Thyroid gland (tissue), 4 donors: ENCODE measurements around the gene LMO7.

Source experiments
- CTCF ChIP-seq, 6 experiments: fragments of 200-600 bp in 3 of 6; fragments of 450-650 bp in 3 of 6; sonication (generic) in 3 of 6; IDR thresholded peaks; one replicate each; pipeline ENCODE4 v1.5.1; 2016 to 2019; ENCODE audit warnings: antibody characterized with exemption in 6 of 6, mild to moderate bottlenecking in 2 of 6, inconsistent platforms in 1 of 6, moderate library complexity in 1 of 6
- POLR2A ChIP-seq, 2 donors: fragments of 450-650 bp; IDR thresholded peaks; one replicate each; pipeline ENCODE4 v1.6.1; 2017; ENCODE audit warnings: antibody characterized with exemption in 2 of 2, mild to moderate bottlenecking in 2 of 2, moderate library complexity in 1 of 2

GRCh38 chr13:75872980-75873379, 236.8 kb downstream of the LMO7 start:
- TF ChIP-seq CTCF (IDR thresholded peaks at IDR 0.05) (no peak), POLR2A (IDR thresholded peaks at IDR 0.05) (no peak)
